ENCODE data around the gene SELENON. TPM values are rescaled to one million over a fixed set of nuclear protein-coding genes. Genes with fewer than 3 reads are reported as not detected.

Gene SELENON
- total RNA-seq, 1 donor from 2014 or later: 72.8 TPM

GRCh38 chr1:25785333-25786067 lies 14.5 kb upstream of the SELENON start:
- H3K4me1 Mint-ChIP-seq: peaks cover 11% of the 10 kb centered on the region
- no peaks in the 10 kb centered on the region for H3K9me3 Mint-ChIP-seq
- no peak for TF ChIP-seq CTCF (IDR thresholded peaks at IDR 0.05; ENCODE audit: unreplicated experiment)
- H3K4me3 Mint-ChIP-seq: no peak overlapping the region
- no peaks in the 10 kb centered on the region for H3K36me3 Mint-ChIP-seq
- peaks cover 13% of the 10 kb centered on the region for H3K27me3 Mint-ChIP-seq (ENCODE audit: low read depth)
- DNase-seq (ENCODE audit: low spot score in 2 of 2, unreplicated experiment in 2 of 2): no peak
- no peak overlapping the region for H3K27ac Mint-ChIP-seq

DNA sequence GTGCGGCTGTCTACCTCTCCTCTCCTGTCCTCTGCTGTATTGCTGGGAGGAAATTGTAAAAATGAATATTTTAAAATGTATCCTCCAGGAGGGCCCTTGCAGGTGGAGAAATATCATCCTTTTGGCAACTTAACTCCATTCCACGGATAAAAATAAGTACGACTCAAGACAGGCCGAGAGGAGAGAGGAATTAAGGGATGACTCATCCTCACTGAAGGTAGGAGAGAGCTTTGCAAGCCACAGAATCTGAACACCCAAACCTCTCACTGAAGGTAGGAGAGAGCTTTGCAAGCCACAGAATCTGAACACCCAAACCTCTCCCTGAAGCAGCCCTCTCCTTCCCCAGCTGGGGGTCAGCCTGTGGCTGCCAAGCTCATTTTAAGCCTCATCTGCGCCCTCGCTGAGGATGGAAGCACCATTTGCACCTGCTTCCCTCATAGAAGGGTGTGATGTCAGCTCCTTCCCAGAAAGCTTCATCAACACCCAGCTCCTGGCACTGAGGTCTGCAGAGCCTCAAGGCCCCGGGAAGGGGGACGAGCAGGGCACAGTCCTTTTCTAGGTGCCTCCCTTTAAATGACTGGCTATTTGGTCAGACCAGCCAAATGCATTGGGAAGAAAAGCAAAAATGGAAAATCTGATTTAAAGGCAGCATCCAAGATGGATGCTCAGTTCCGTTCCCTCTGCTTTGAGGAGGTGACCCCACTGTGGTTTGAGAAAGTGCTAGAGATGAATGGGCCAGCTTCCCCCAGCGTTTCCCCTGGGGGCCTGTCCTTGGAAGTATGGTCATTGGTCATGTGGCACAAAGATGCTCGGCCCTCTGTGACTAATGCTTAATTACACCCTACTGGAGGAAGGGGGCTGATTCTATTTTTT lies 12.9 kb upstream of the SELENON start:
- peaks cover 13% of the 10 kb centered on the region for H3K27me3 Mint-ChIP-seq (ENCODE audit: low read depth)
- H3K36me3 Mint-ChIP-seq: no peaks in the 10 kb centered on the region
- no peak overlapping the region for H3K4me3 Mint-ChIP-seq
- no peak overlapping the region for H3K27ac Mint-ChIP-seq
- no peak for TF ChIP-seq CTCF (IDR thresholded peaks at IDR 0.05; ENCODE audit: unreplicated experiment)
- peaks cover 8% of the 10 kb centered on the region for H3K4me1 Mint-ChIP-seq
- DNase-seq (ENCODE audit: low spot score in 2 of 2, unreplicated experiment in 2 of 2): no peak
- no peaks in the 10 kb centered on the region for H3K9me3 Mint-ChIP-seq

GRCh38 chr1:25787760-25788166 lies 12.2 kb upstream of the SELENON start:
- no peak for DNase-seq (ENCODE audit: low spot score in 2 of 2, unreplicated experiment in 2 of 2)
- Mint-ChIP-seq H3K36me3 (no peaks in the 10 kb centered on the region), H3K4me3 (no peak overlapping the region), H3K27ac (no peak overlapping the region), H3K4me1 (peaks cover 8% of the 10 kb centered on the region), H3K27me3 (ENCODE audit: low read depth) (peaks cover 10% of the 10 kb centered on the region), H3K9me3 (no peaks in the 10 kb centered on the region)
- TF ChIP-seq CTCF (IDR thresholded peaks at IDR 0.05; ENCODE audit: unreplicated experiment): no peak

DNA sequence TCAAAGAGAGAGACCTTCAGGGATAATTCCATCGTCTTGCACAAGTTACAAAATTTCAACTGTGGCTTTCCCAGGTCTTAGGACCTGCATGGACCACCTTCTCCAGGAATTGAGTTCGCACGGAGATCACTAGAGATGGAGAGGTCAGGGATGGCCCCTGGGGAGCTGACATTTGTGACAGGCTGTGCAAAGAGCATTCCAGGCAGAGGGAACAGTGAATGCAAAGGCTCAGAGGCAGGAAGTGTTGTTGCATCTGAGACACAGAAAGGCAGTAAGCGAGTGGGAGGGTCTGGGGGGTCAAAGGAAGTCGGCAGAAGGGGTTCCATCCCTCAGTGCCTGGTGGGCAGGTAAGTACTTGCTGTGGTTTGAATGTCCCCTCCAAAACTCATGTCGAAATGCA lies 9.5 kb upstream of the SELENON start:
- Mint-ChIP-seq H3K27me3 (ENCODE audit: low read depth) (peaks cover 12% of the 10 kb centered on the region), H3K9me3 (no peaks in the 10 kb centered on the region), H3K4me1 (peaks cover 5% of the 10 kb centered on the region), H3K27ac (no peak overlapping the region), H3K36me3 (no peaks in the 10 kb centered on the region), H3K4me3 (no peak overlapping the region)
- DNase-seq (ENCODE audit: low spot score in 2 of 2, unreplicated experiment in 2 of 2): no peak
- no peak for TF ChIP-seq CTCF (IDR thresholded peaks at IDR 0.05; ENCODE audit: unreplicated experiment)

DNA sequence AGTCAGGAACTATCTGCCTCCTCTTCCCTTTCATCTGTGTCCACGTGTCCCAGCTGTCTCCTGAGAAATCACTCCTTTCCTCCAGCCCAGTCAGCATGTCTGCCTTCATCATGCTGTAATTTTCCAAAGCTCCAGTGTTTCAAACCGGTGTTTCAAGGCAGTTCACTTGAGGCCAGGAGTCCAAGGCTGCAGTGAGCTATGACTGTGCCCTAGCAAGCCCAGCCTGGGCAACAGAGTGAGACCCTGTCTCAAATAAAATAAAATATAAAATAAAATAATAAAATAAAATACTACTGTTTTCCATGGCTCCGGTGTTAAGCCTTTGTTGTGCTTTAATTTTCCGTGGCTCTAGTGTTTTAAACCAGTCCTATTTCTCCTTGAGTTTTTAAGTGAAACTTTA lies 7.9 kb upstream of the SELENON start:
- H3K9me3 Mint-ChIP-seq: no peaks in the 10 kb centered on the region
- DNase-seq (ENCODE audit: low spot score in 2 of 2, unreplicated experiment in 2 of 2): no peak
- peaks cover 7% of the 10 kb centered on the region for H3K4me1 Mint-ChIP-seq
- no peak overlapping the region for H3K4me3 Mint-ChIP-seq
- H3K36me3 Mint-ChIP-seq: no peaks in the 10 kb centered on the region
- H3K27me3 Mint-ChIP-seq (ENCODE audit: low read depth): peaks cover 20% of the 10 kb centered on the region
- no peak for TF ChIP-seq CTCF (IDR thresholded peaks at IDR 0.05; ENCODE audit: unreplicated experiment)
- no peak overlapping the region for H3K27ac Mint-ChIP-seq

Data from mesothelial cell of epicardium (in vitro differentiated cells).